HEK293 (cell line): ENCODE data around the gene TNFRSF25.

Experiments
- CTCF ChIA-PET: fragments of 350-600 bp; formaldehyde crosslinking; extraction: SDS; loops from one replicate; lab custom pipeline; 2021; ENCODE audit warnings: antibody characterized with exemption; lab: Yijun Ruan, JAX
- POLR2A ChIA-PET: fragments of 300-600 bp; formaldehyde crosslinking; extraction: SDS; loops from one replicate; lab custom pipeline; 2020; ENCODE audit warnings: antibody characterized with exemption, inconsistent platforms; lab: Yijun Ruan, JAX
- H3K27ac ChIP-seq: fragments of 200-500 bp; sonication (Bioruptor generic); 2 replicates; pipeline ENCODE4 v1.5.1; 2014; ENCODE audit warnings: low read depth, low read length, control low read depth, inconsistent platforms; ENCODE audit errors: extremely low read depth
- H3K36me3 ChIP-seq, 2 experiments: fragments of 200-500 bp in 1 of 2; sonication (Bioruptor generic) in 1 of 2; 1 replicate in 1 of 2; 2 replicates in 1 of 2; pipeline ENCODE4 v1.5.1; 2014 to 2017; ENCODE audit warnings: inconsistent platforms in 2 of 2, low read length in 2 of 2; ENCODE audit not compliant: control insufficient read depth in 2 of 2, insufficient read depth in 1 of 2
- H3K4me1 ChIP-seq: fragments of 200-500 bp; sonication (Bioruptor generic); 2 replicates; pipeline ENCODE4 v1.5.1; 2014; ENCODE audit warnings: mild to moderate bottlenecking, low read length, inconsistent platforms; ENCODE audit not compliant: control insufficient read depth, insufficient read depth
- H3K4me3 ChIP-seq: 2 replicates; pipeline ENCODE4 v1.5.1; 2011; ENCODE audit warnings: low read depth, mild to moderate bottlenecking, control low read depth, low read length, moderate library complexity
- H3K9me3 ChIP-seq: fragments of 200-500 bp; sonication (Bioruptor generic); 2 replicates; pipeline ENCODE4 v1.5.1; 2014; ENCODE audit warnings: low read depth, low read length, inconsistent platforms; ENCODE audit not compliant: control insufficient read depth, insufficient read depth
- HIC1 ChIP-seq: fragments of 450-650 bp; formaldehyde crosslinking; IDR thresholded peaks from 2 replicates; pipeline ENCODE4 v1.5.1; 2016; ENCODE audit warnings: missing biosample characterization, missing genetic modification characterization
- IKZF3 ChIP-seq: fragments of 450-650 bp; IDR thresholded peaks from 2 replicates; pipeline ENCODE4 v1.5.0; 2018; ENCODE audit warnings: missing biosample characterization, mild to moderate bottlenecking, missing genetic modification characterization, moderate library complexity
- KLF17 ChIP-seq: fragments of 450-650 bp; formaldehyde crosslinking; IDR thresholded peaks from 2 replicates; pipeline ENCODE4 v1.5.1; 2016; ENCODE audit warnings: missing biosample characterization, missing genetic modification characterization
- WT1 ChIP-seq: fragments of 450-650 bp; formaldehyde crosslinking; IDR thresholded peaks from 2 replicates; pipeline ENCODE4 v1.5.1; 2016; ENCODE audit warnings: missing biosample characterization, missing genetic modification characterization
- ZBTB17 ChIP-seq: fragments of 450-650 bp; formaldehyde crosslinking; IDR thresholded peaks from 2 replicates; pipeline ENCODE4 v1.5.1; 2016; ENCODE audit warnings: missing biosample characterization, missing genetic modification characterization
- ZBTB48 ChIP-seq: fragments of 450-650 bp; formaldehyde crosslinking; IDR thresholded peaks from 2 replicates; pipeline ENCODE4 v1.5.1; 2016; ENCODE audit warnings: missing biosample characterization, missing genetic modification characterization
- ZBTB7A ChIP-seq: fragments of 450-650 bp; formaldehyde crosslinking; IDR thresholded peaks from 2 replicates; pipeline ENCODE4 v1.5.1; 2016; ENCODE audit warnings: low read depth, missing biosample characterization, missing genetic modification characterization
- ZBTB8A ChIP-seq: fragments of 450-650 bp; formaldehyde crosslinking; IDR thresholded peaks from 2 replicates; pipeline ENCODE4 v1.5.1; 2016; ENCODE audit warnings: missing biosample characterization, missing genetic modification characterization
- ZEB2 ChIP-seq: fragments of 450-650 bp; formaldehyde crosslinking; IDR thresholded peaks from 2 replicates; pipeline ENCODE4 v1.5.1; 2016; ENCODE audit warnings: missing biosample characterization, missing genetic modification characterization
- ZIC2 ChIP-seq: fragments of 450-650 bp; formaldehyde crosslinking; IDR thresholded peaks from 2 replicates; pipeline ENCODE4 v1.5.1; 2016; ENCODE audit warnings: missing biosample characterization, missing genetic modification characterization
- ZNF18 ChIP-seq: fragments of 450-650 bp; formaldehyde crosslinking; IDR thresholded peaks from 2 replicates; pipeline ENCODE4 v1.5.1; 2016; ENCODE audit warnings: missing biosample characterization, missing genetic modification characterization
- ZNF280C ChIP-seq: fragments of 450-650 bp; formaldehyde crosslinking; IDR thresholded peaks from 2 replicates; pipeline ENCODE4 v1.5.1; 2016; ENCODE audit warnings: missing biosample characterization, missing genetic modification characterization
- ZNF341 ChIP-seq: fragments of 450-650 bp; formaldehyde crosslinking; IDR thresholded peaks from 2 replicates; pipeline ENCODE4; 2016; ENCODE audit warnings: low read depth, missing biosample characterization, missing genetic modification characterization
- ZNF394 ChIP-seq: fragments of 450-650 bp; formaldehyde crosslinking; IDR thresholded peaks from 2 replicates; pipeline ENCODE4 v1.5.1; 2016; ENCODE audit warnings: missing biosample characterization, missing genetic modification characterization, mild to moderate bottlenecking, moderate library complexity, borderline replicate concordance
- ZNF624 ChIP-seq: fragments of 450-650 bp; formaldehyde crosslinking; IDR thresholded peaks from 2 replicates; pipeline ENCODE4 v1.5.1; 2017; ENCODE audit warnings: missing biosample characterization, missing genetic modification characterization
- ZNF76 ChIP-seq: fragments of 450-650 bp; formaldehyde crosslinking; IDR thresholded peaks from 2 replicates; pipeline ENCODE4; 2016; ENCODE audit warnings: low read depth, missing biosample characterization, missing genetic modification characterization, borderline replicate concordance
- ZNF791 ChIP-seq: fragments of 450-650 bp; formaldehyde crosslinking; IDR thresholded peaks from 2 replicates; pipeline ENCODE4 v1.5.1; 2016; ENCODE audit warnings: missing biosample characterization, missing genetic modification characterization

Gene TNFRSF25

GRCh38 chr1:6477039-6477820, 11.3 kb upstream of the TNFRSF25 start:
- POLR2A ChIA-PET = no interaction called here
- H3K27ac ChIP-seq = no peak overlapping the region
- CTCF ChIA-PET = interaction anchor here (0.7 to 3.4 kb wide), 11 partner anchors 9 to 230 kb away, joined by 3 to 19 read pairs (median 4); partner anchors contain the start of gene TNFRSF25

GRCh38 chr1:6476483-6476882, 10.5 kb upstream of the TNFRSF25 start:
- CTCF ChIA-PET = interaction anchor here (0.7 to 3.4 kb wide), 12 partner anchors 8 to 229 kb away, joined by 3 to 19 read pairs (median 4); partner anchors contain the start of gene TNFRSF25
- no peak overlapping the region for H3K27ac ChIP-seq

More at GRCh38 chr1:6477039-6477820, 11.3 kb upstream of the TNFRSF25 start:
- TF ChIP-seq ZNF341 (tag by site-specific recombination) (peak; percentile 81), ZBTB7A (tag by site-specific recombination) (no peak)
- TF ChIP-seq, all 188 proteins: peak for 1
- Histone ChIP-seq H3K4me1 (no peaks in the 10 kb centered on the region), H3K36me3 (peaks cover 0 to 13% of the 10 kb centered on the region in 2 experiments; a peak in 1 of 3 replicates), H3K4me3 (no peak overlapping the region), H3K9me3 (no peaks in the 10 kb centered on the region)

GRCh38 chr1:6475381-6476133, 9.6 kb upstream of the TNFRSF25 start:
- Histone ChIP-seq H3K27ac (no peak overlapping the region), H3K9me3 (no peaks in the 10 kb centered on the region), H3K4me1 (no peaks in the 10 kb centered on the region), H3K36me3 (peaks cover 0 to 28% of the 10 kb centered on the region in 2 experiments; a peak in 1 of 3 replicates), H3K4me3 (no peak overlapping the region)
- POLR2A ChIA-PET = no interaction called here
- CTCF ChIA-PET = interaction anchor here (0.6 to 3.4 kb wide), 12 partner anchors 7 to 228 kb away, joined by 3 to 19 read pairs (median 4); partner anchors contain the start of gene TNFRSF25
- TF ChIP-seq ZBTB17 (tag by site-specific recombination) (no peak), ZIC2 (tag by site-specific recombination) (peak; percentile 64), ZNF394 (no peak), ZNF624 (no peak), ZBTB8A (tag by site-specific recombination) (peak; percentile 17; the same call in 1 of the 2 replicates), ZNF76 (no peak), IKZF3 (tag by site-specific recombination) (0 out of 2 replicates have a peak, but pooled peaks have one; percentile 3), ZNF341 (tag by site-specific recombination) (no peak), ZEB2 (tag by site-specific recombination) (peak; percentile 80), ZNF280C (tag by site-specific recombination) (no peak), ZBTB48 (no peak), KLF17 (peak; percentile 84)

More at GRCh38 chr1:6476483-6476882, 10.5 kb upstream of the TNFRSF25 start:
- POLR2A ChIA-PET = no interaction called here
- no peak overlapping the region for H3K4me3 ChIP-seq
- TF ChIP-seq ZNF18 = no peak
- TF ChIP-seq ZNF791 (tag by site-specific recombination) = no peak
- TF ChIP-seq ZEB2 (tag by site-specific recombination) = peak; percentile 54
- no peak for TF ChIP-seq HIC1
- no peak for TF ChIP-seq WT1 (tag by site-specific recombination)
- TF ChIP-seq, all 188 proteins: peak for 1
- Histone ChIP-seq H3K9me3 (no peaks in the 10 kb centered on the region), H3K36me3 (peaks cover 0 to 20% of the 10 kb centered on the region in 2 experiments; a peak in 1 of 3 replicates), H3K4me1 (no peaks in the 10 kb centered on the region)
